ENCODE results near the gene ABCF1.
A peak's percentile ranks its signal among the peaks of the same experiment; 100 is the strongest.

The ABCF1 gene

GRCh38 chr6:30560930-30561329 lies 10.3 kb upstream of the ABCF1 start:
- no peak for DNase-seq

DNA sequence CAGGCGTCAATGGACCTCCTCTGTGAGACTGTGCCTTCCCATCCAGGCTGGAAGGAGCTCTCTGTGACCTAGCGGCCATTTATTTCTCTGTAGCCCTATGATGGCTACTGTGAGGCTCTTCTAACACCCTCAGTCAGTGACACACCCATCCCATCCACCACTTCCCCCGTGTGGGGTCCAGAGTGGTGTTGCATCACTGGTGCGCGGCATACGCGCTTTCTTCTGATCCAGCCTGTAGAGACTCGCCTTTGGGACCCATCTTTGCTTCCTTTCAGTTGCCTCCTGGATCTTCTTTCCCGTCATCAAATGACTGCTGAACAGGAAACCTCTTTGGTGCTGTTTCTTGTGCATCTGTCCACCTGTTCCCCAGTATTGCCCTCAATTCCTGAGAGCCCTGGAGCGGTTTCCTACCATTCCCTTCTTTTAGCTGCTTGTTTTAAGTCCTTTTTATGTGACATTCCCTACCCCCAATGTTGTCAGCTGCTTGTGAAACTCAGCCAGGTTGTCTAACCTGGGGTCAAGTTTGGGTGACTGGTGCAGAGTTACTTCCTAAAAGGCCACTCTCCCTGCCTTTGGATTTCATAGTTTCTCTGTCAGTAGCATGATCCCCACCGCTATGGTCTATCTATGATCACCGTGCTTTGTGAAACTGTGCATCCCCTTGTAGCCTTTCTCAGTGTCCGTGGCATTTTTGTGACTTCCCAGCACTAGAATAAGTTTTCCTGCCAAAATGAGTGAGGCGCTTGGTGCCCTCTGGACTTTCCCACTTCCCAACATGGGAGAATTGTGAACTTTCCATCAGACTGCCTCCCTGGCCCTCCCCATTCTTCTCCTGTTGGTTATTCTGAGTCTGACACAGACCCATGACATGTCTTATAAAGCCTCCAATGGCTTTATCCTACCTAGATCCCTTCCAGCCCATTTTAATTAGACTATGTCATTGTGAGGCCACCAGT lies 8.5 kb upstream of the ABCF1 start:
- no peak for DNase-seq

DNA sequence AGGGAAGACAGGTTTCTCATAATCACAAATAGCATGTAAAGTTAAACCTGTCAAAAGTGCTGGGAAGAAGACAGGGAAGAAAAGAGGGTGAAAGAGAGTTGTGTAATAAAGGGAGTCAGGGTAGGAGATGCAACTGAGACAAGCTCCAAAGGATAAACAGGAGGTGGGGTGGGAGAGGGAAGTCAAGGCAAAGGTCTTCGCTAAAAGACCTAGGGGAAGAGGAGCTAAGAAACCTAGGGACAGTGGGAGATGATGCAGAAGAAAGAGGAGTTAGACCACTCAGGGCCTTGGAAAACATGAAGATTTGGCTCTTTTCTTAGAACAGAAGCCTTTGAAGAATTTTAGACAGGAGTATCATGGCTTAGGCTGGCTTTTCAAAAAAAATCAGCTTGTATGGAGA lies 7.1 kb upstream of the ABCF1 start:
- DNase-seq: no peak

- no peak for DNase-seq
These were observed 5.5 kb upstream of the ABCF1 start for GRCh38 chr6:30565772-30566171.

- DNase-seq: no peak
These were observed 3.0 kb upstream of the ABCF1 start for GRCh38 chr6:30568245-30568644.

GRCh38 chr6:30570263-30570662 lies 979 bp upstream of the ABCF1 start:
- no peak for DNase-seq

GRCh38 chr6:30570740-30571074 lies 535 bp upstream of the ABCF1 start:
- no peak for DNase-seq

GRCh38 chr6:30571762-30572082 lies 480 bp downstream of the ABCF1 start:
- DNase-seq: no peak

DNA sequence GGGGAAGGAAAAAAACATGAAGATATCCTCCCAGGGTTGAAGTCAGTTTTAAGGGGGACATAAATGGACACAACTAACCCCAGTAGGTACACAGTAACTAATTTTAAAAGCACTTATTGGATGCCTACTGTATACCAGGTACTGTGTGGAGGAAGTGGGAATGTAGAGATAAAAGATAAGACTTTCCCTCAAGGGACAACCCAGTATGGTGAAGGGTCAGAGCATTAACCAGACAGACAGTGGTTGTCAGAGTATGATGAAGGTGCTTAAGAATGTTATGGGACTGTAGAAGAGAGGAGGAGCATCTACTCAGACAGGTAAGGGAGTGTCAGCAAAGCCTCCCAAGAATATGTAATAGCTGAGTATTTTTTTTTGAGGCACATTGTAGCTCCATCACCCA lies 906 bp downstream of the ABCF1 start:
- DNase-seq: no peak

DNA sequence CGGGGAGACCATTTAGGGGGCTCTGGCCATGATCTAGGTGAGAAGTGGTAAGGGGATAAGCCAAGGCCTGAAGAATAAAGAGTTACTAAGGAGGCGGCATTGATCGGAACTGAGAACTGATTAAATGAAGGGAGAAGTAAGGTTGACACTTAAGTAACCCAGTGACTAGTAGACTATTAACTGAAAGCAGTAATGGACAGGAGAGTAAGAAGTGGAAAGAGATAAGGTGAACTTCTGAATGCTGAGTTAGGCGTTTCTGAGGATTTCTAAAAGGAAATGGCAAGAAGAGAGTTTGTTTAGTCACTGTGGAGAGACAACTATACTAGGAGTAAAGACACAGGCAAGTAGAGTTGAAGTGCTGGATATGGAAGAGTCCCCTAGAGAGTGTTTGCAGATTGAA lies 1.9 kb downstream of the ABCF1 start:
- no peak for DNase-seq

- no peak for DNase-seq
These were observed 6.8 kb downstream of the ABCF1 start for GRCh38 chr6:30578051-30578450.

DNA sequence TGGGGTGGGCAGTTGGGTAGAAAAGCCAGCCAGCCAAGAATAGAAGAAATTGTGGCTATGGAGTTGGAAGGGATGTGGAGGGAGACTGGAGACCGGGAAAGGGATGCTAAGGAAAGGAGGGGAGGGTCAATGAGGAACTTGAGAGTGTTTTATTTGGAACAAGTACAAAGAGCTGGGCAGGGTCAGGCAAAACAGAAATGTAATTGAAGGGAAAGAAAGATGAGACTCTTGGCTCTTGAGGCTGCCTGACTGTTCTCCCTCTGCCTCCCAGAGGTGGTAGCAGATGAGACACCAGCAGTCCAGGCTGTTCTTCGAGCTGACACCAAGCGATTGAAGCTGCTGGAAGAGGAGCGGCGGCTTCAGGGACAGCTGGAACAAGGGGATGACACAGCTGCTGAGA lies 12.7 kb downstream of the ABCF1 start:
- DNase-seq: no peak

DNA sequence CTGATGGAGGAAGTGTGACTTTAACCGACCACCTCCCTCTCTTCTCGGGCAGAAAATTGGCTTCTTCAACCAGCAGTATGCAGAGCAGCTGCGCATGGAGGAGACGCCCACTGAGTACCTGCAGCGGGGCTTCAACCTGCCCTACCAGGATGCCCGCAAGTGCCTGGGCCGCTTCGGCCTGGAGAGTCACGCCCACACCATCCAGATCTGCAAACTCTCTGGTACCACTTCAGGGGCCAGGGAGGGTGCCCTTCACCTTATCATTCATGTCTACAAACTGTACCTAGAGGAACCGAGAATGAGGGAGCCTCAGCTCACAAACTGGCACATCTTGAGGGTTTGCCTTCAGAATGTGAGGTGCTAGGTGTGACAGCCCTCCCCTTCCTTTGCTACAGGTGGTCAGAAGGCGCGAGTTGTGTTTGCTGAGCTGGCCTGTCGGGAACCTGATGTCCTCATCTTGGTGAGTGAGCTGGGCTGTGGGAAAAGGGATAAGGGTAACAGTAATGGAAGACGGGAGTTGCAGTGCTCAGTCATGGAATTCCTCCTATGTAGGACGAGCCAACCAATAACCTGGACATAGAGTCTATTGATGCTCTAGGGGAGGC lies 18.6 kb downstream of the ABCF1 start:
- no peak for DNase-seq

DNA sequence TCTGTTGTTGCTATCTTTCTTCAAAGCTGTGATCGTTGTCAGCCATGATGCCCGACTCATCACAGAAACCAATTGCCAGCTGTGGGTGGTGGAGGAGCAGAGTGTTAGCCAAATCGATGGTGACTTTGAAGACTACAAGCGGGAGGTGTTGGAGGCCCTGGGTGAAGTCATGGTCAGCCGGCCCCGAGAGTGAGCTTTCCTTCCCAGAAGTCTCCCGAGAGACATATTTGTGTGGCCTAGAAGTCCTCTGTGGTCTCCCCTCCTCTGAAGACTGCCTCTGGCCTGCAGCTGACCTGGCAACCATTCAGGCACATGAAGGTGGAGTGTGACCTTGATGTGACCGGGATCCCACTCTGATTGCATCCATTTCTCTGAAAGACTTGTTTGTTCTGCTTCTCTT lies 19.3 kb downstream of the ABCF1 start:
- DNase-seq: no peak

GRCh38 chr6:30591008-30591407 lies 19.8 kb downstream of the ABCF1 start:
- no peak for DNase-seq

- DNase-seq: no peak
These were observed 21.0 kb downstream of the ABCF1 start for GRCh38 chr6:30592287-30592686.

DNA sequence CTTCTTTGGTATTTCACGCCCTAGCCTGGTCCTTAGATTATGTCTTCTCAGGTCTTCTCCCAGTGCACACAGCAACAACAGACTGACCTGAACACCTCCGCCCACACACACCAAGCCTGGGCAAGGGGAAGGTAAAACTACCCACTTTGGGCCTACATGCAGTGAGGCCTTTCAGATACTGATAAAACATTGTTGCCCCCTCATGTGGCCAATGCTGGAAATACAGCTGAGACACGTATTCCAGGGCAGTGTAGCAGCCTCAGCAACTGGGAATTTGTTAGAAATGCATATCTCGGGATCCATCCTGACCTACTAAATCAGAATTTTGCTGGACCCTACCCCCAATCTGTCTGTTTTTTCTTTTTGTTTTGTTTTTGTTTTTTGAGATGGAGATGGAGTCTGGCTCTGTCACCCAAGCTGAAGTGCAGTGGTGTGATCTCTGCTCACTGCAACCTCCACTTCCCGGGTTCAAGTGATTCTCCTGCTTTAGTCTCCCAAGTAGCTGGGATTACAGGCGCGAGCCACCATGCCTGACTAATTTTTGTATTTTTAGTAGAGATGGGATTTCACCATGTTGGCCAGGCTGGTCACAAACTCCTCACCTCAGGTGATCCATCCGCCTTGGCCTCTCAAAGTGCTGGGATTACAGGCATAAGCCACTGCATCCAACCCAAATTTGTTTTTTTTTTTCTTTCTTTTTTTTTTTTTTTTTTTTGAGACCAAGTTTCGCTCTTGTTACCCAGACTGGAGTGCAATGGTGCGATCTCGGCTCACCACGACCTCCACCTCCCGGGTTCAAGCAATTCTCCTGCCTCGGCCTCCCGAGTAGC lies 26.3 kb downstream of the ABCF1 start:
- peak; percentile 9 for DNase-seq

DNA sequence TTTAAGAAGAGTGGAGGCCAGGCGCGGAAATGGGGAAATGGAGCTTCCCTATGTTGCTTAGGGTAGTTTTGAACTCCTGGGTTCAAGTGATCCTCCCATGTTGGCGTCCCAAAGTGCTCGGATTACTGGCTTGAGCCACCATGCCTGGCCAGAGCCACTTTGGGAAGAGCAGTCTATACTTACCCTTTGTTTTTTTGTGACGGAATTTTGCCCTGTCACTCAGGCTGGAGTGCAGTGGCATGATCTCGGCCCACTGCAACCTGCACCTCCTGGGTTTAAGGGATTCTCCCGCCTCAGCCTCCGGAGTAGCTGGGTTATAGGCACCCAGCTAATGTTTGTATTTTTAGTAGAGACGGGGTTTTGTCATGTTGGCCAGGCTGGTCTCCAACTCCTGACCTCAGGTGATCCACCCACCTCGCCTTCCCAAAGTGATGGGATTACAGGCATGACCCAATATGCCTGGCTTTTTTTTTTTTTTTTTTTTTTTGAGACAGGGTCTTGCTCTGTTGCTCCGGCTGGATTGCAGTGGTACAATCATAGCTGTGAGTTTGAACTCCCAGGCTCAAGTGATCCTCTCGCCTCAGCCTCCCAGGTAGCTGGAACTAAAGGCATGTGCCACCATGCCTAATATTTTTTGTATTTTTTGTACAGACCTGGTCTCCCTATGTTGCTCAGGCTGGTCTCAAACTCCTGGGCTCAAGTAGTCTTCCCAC lies 27.8 kb downstream of the ABCF1 start:
- no peak for DNase-seq

- DNase-seq: no peak
These were observed 28.5 kb downstream of the ABCF1 start for GRCh38 chr6:30599625-30600324.

DNA sequence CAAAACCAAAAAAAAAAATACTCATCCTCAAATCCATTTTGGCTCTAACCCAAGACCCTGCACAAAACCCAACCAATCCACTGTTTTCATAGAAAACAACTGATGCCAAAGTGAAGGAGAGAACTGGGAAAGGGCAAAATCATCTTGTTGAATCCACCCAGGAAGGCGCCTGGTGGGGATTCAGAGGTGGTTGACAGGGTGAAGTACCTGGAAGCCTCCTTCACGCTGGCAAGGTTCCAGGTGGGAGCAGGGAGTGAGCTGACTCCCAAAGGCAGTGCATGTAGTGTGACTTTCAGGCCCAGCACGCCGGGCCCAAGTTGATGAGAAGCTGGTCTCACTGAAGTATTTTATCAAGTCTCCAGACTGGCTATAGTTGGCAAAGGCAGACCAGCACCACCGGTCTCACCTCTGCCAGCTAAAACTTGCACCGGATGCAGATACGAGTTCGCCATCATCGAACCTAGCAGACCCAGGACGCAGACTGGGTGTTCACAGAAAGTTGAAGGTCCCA lies 29.3 kb downstream of the ABCF1 start:
- no peak for DNase-seq

- no peak for DNase-seq
These were observed 30.2 kb downstream of the ABCF1 start for GRCh38 chr6:30601436-30601814.

Measured in DMS79 treated with DMSO at 0.1 percent for 48 hours (cell line).